Lower leg skin (tissue), 4 donors: ENCODE measurements around the gene CDRT4. TPM values are rescaled to one million over a fixed set of nuclear protein-coding genes. Genes with fewer than 3 reads are reported as not detected.

Source experiments
- DNase-seq, 2 donors: peaks; one replicate each; pipeline ENCODE4 v3.0.0-alpha.2; 2019; ENCODE audit warnings: low spot score in 2 of 2
- H3K4me3 ChIP-seq: fragments of 200-600 bp; sonication (generic); 2 replicates; pipeline ENCODE4 v1.5.1; 2017; ENCODE audit warnings: mild to moderate bottlenecking, low read depth; ENCODE audit not compliant: poor library complexity, severe bottlenecking
- CTCF ChIP-seq, 3 donors: fragments of 450-650 bp; IDR thresholded peaks; one replicate each; pipeline ENCODE4 v1.5.1; 2016; ENCODE audit warnings: antibody characterized with exemption in 3 of 3, mild to moderate bottlenecking in 3 of 3, moderate library complexity in 2 of 3
- POLR2A ChIP-seq, 2 donors: fragments of 450-650 bp; IDR thresholded peaks; one replicate each; pipeline ENCODE4 v1.6.1; 2016 to 2017; ENCODE audit warnings: antibody characterized with exemption in 2 of 2, mild to moderate bottlenecking in 1 of 2, moderate library complexity in 1 of 2
- WGBS, 2 donors: methylation state at CpG; one replicate each; pipeline ENCODE4 v1.1.5; 2018; 5-methylcytosine and 5-hydroxymethylcytosine counted together
- intact Hi-C: fragments of 100-400 bp; cut with DNase I; formaldehyde crosslinking; loops from one replicate; pipeline ENCODE4 v1.15.0; 2023; ENCODE audit warnings: low total_unique reads
- total RNA-seq, 4 donors: library from RNA; depleted of rRNA; stranded (reverse); fragments of >200 nt; gene quantifications; one replicate each; pipeline ENCODE4 v1.1.0, GENCODE V29; 2016

The CDRT4 gene
- total RNA-seq, 4 donors from 2014 or later: 0.52 to 4.0 (median 3.8) TPM; not detected in 1

DNA sequence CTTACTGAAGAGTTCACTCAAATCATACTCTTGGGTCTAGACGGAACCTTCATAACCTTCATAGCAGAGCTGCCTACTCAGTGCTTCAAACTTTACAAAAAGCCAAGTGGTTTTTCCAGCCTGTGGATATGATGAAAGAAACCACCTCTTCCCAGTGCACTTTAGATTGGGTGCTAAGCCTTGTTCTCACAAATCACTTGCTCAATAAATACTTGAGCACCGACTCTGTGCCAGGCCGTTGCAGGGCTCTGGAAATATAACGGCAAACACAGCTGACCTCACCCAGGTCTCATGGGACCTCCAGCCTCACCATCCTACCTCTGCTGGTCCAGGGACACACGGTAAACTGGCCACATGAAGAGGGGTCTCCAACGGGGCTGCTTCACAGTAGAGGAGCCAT lies 35.7 kb downstream of the CDRT4 start:
- intact Hi-C loops: no loop called here
- no peak overlapping the region for H3K4me3 ChIP-seq
- WGBS, 2 donors: 93 to 95% methylated on average over 6 of the region's 6 CpGs
- DNase-seq: peak in 1 of 2 donors; percentile 68
- no peak for TF ChIP-seq CTCF (IDR thresholded peaks at IDR 0.05)
- no peak for TF ChIP-seq POLR2A (IDR thresholded peaks at IDR 0.05)

- H3K4me3 ChIP-seq: no peak overlapping the region
- TF ChIP-seq POLR2A (IDR thresholded peaks at IDR 0.05) (no peak), CTCF (IDR thresholded peaks at IDR 0.05) (no peak)
- intact Hi-C loops: no loop called here
- peak in 1 of 2 donors; percentile 66 for DNase-seq
- 79 to 85% methylated on average over 11 of the region's 11 CpGs for WGBS, 2 donors
Measured at GRCh38 chr17:15431196-15431595, 36.2 kb downstream of the CDRT4 start.

GRCh38 chr17:15424521-15424920 lies 42.9 kb downstream of the CDRT4 start:
- TF ChIP-seq CTCF (IDR thresholded peaks at IDR 0.05) (no peak), POLR2A (IDR thresholded peaks at IDR 0.05) (no peak)
- no peak overlapping the region for H3K4me3 ChIP-seq
- 96 to 98% methylated on average over 3 of the region's 3 CpGs for WGBS, 2 donors
- intact Hi-C loops: no loop called here
- peak in 1 of 2 donors; percentile 20 for DNase-seq

DNA sequence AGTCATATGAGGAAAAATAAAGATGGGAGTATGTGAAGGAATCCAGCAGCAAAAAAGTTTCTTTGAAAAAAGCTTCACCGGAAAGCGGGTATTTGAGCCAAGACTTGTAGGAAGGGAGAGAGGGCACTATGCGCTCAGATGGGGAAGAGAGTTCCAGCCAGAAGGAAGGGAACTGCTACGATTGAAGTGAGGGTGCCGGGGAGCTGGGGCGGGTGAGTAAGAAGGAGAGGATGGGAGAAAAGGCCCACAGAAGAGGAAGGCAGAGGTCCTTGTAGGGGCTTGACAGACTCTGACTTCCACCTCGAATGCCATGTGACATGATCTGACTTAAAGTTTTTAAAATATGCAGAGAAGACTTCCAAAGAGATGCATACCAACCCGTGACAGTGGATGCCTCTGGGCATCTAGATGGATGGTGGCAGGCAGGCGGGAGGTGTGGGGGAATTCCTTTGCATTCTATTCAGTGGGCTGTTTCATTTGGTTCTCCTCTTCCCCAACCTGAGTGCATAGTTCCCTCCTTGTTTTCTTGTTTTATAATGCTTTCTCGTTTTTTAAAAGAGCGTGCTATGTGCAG lies 44.9 kb downstream of the CDRT4 start:
- intact Hi-C loops: no loop called here
- TF ChIP-seq CTCF (IDR thresholded peaks at IDR 0.05): no peak
- no peak for TF ChIP-seq POLR2A (IDR thresholded peaks at IDR 0.05)
- H3K4me3 ChIP-seq: no peak overlapping the region
- WGBS, 2 donors: 50 to 51% methylated on average over 11 of the region's 11 CpGs
- peak in 1 of 2 donors; percentile 79 for DNase-seq

DNA sequence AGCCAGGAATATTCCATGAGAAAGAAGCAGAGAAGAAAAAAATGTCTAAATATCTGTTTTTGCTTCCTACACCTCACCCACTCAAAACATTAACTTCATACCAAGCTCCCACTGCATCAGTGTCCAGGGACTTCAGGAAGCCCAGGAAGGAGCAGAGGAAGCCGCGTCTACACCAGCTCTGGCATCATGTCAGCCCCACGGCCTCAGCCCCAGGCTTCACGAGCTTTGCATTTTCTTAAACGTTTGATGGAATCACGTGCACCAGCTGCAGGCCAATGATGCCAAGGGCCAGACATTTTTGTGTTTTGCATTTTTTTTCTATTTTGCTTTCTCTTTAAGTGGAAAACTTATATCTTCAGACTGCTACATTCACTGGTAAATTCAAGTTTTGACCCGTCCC lies 48.6 kb downstream of the CDRT4 start:
- no peak overlapping the region for H3K4me3 ChIP-seq
- intact Hi-C loops: loop anchor here (10.0 kb wide), 1 partner anchor 154 kb away; the partner anchor contains the start of gene PMP22
- TF ChIP-seq POLR2A (IDR thresholded peaks at IDR 0.05): no peak
- no peak for TF ChIP-seq CTCF (IDR thresholded peaks at IDR 0.05)
- 35 to 40% methylated on average over 7 of the region's 7 CpGs for WGBS, 2 donors
- DNase-seq: peak in 1 of 2 donors; percentile 62
